ENCODE results near the gene MYL3. TPM values are rescaled to one million over a fixed set of nuclear protein-coding genes. Genes with fewer than 3 reads are reported as not detected.

The MYL3 gene
- total RNA-seq, 1 donor from 2014 or later, result not detected

- intact Hi-C loops (cut with micrococcal nuclease), result no loop called here
Measured at GRCh38 chr3:46885612-46886011, 22.4 kb upstream of the MYL3 start.

GRCh38 chr3:46884929-46885328 lies 21.7 kb upstream of the MYL3 start:
- Mint-ChIP-seq H3K4me3 (ENCODE audit: low read depth) (no peak overlapping the region), H3K9me3 (no peaks in the 10 kb centered on the region), H3K36me3 (ENCODE audit: low read depth) (no peaks in the 10 kb centered on the region), H3K27me3 (ENCODE audit: low read depth) (peaks cover 47% of the 10 kb centered on the region), H3K4me1 (ENCODE audit: low read depth) (peaks cover 6% of the 10 kb centered on the region), H3K27ac (no peak overlapping the region)
- no peak for DNase-seq (ENCODE audit: low spot score)
- intact Hi-C loops (cut with micrococcal nuclease), result no loop called here

More at GRCh38 chr3:46885612-46886011, 22.4 kb upstream of the MYL3 start:
- DNase-seq (ENCODE audit: low spot score), result no peak
- H3K9me3 Mint-ChIP-seq, result no peaks in the 10 kb centered on the region
- H3K4me1 Mint-ChIP-seq (ENCODE audit: low read depth), result peaks cover 6% of the 10 kb centered on the region
- H3K27me3 Mint-ChIP-seq (ENCODE audit: low read depth), result peaks cover 44% of the 10 kb centered on the region
- no peaks in the 10 kb centered on the region for H3K36me3 Mint-ChIP-seq (ENCODE audit: low read depth)
- no peak overlapping the region for H3K4me3 Mint-ChIP-seq (ENCODE audit: low read depth)
- no peak overlapping the region for H3K27ac Mint-ChIP-seq

GRCh38 chr3:46884427-46884826 lies 21.2 kb upstream of the MYL3 start:
- no peak overlapping the region for H3K27ac Mint-ChIP-seq
- no peak overlapping the region for H3K4me3 Mint-ChIP-seq (ENCODE audit: low read depth)
- peaks cover 50% of the 10 kb centered on the region for H3K27me3 Mint-ChIP-seq (ENCODE audit: low read depth)
- intact Hi-C loops (cut with micrococcal nuclease), result no loop called here
- H3K4me1 Mint-ChIP-seq (ENCODE audit: low read depth), result peaks cover 6% of the 10 kb centered on the region
- no peaks in the 10 kb centered on the region for H3K9me3 Mint-ChIP-seq
- H3K36me3 Mint-ChIP-seq (ENCODE audit: low read depth), result no peaks in the 10 kb centered on the region
- DNase-seq (ENCODE audit: low spot score), result no peak

- H3K36me3 Mint-ChIP-seq (ENCODE audit: low read depth), result no peaks in the 10 kb centered on the region
- intact Hi-C loops (cut with micrococcal nuclease), result no loop called here
- no peaks in the 10 kb centered on the region for H3K9me3 Mint-ChIP-seq
- H3K4me3 Mint-ChIP-seq (ENCODE audit: low read depth), result peak overlapping the region; percentile 3
- H3K27me3 Mint-ChIP-seq (ENCODE audit: low read depth), result peaks cover 56% of the 10 kb centered on the region
- H3K4me1 Mint-ChIP-seq (ENCODE audit: low read depth), result peaks cover 6% of the 10 kb centered on the region
- no peak overlapping the region for H3K27ac Mint-ChIP-seq
- DNase-seq (ENCODE audit: low spot score), result no peak
Measured at GRCh38 chr3:46883830-46884185, 20.6 kb upstream of the MYL3 start.

GRCh38 chr3:46883054-46883829 lies 20.0 kb upstream of the MYL3 start:
- Mint-ChIP-seq H3K4me3 (ENCODE audit: low read depth) (no peak overlapping the region), H3K9me3 (no peaks in the 10 kb centered on the region), H3K27me3 (ENCODE audit: low read depth) (peaks cover 56% of the 10 kb centered on the region), H3K27ac (no peak overlapping the region), H3K36me3 (ENCODE audit: low read depth) (no peaks in the 10 kb centered on the region), H3K4me1 (ENCODE audit: low read depth) (peaks cover 6% of the 10 kb centered on the region)
- no peak for DNase-seq (ENCODE audit: low spot score)
- intact Hi-C loops (cut with micrococcal nuclease), result no loop called here

GRCh38 chr3:46882377-46883053 lies 19.3 kb upstream of the MYL3 start:
- peaks cover 49% of the 10 kb centered on the region for H3K27me3 Mint-ChIP-seq (ENCODE audit: low read depth)
- intact Hi-C loops (cut with micrococcal nuclease), result no loop called here
- no peaks in the 10 kb centered on the region for H3K36me3 Mint-ChIP-seq (ENCODE audit: low read depth)
- no peaks in the 10 kb centered on the region for H3K9me3 Mint-ChIP-seq
- peaks cover 6% of the 10 kb centered on the region for H3K4me1 Mint-ChIP-seq (ENCODE audit: low read depth)
- peak overlapping the region; percentile 42 for H3K4me3 Mint-ChIP-seq (ENCODE audit: low read depth)
- no peak for DNase-seq (ENCODE audit: low spot score)
- H3K27ac Mint-ChIP-seq, result no peak overlapping the region

- H3K4me1 Mint-ChIP-seq (ENCODE audit: low read depth), result peaks cover 6% of the 10 kb centered on the region
- H3K4me3 Mint-ChIP-seq (ENCODE audit: low read depth), result peak overlapping the region; percentile 21
- H3K27me3 Mint-ChIP-seq (ENCODE audit: low read depth), result peaks cover 48% of the 10 kb centered on the region
- H3K9me3 Mint-ChIP-seq, result no peaks in the 10 kb centered on the region
- H3K36me3 Mint-ChIP-seq (ENCODE audit: low read depth), result no peaks in the 10 kb centered on the region
- no peak overlapping the region for H3K27ac Mint-ChIP-seq
- intact Hi-C loops (cut with micrococcal nuclease), result no loop called here
- no peak for DNase-seq (ENCODE audit: low spot score)
Measured at GRCh38 chr3:46881596-46882376, 18.5 kb upstream of the MYL3 start.

GRCh38 chr3:46880884-46881595 lies 17.8 kb upstream of the MYL3 start:
- Mint-ChIP-seq H3K36me3 (ENCODE audit: low read depth) (no peaks in the 10 kb centered on the region), H3K27ac (no peak overlapping the region), H3K27me3 (ENCODE audit: low read depth) (peaks cover 48% of the 10 kb centered on the region), H3K4me1 (ENCODE audit: low read depth) (peaks cover 6% of the 10 kb centered on the region), H3K9me3 (no peaks in the 10 kb centered on the region), H3K4me3 (ENCODE audit: low read depth) (peak overlapping the region; percentile 47)
- intact Hi-C loops (cut with micrococcal nuclease), result no loop called here
- no peak for DNase-seq (ENCODE audit: low spot score)

GRCh38 chr3:46878781-46879436 lies 15.7 kb upstream of the MYL3 start:
- intact Hi-C loops (cut with micrococcal nuclease), result no loop called here
- H3K9me3 Mint-ChIP-seq, result no peaks in the 10 kb centered on the region
- H3K27ac Mint-ChIP-seq, result no peak overlapping the region
- H3K27me3 Mint-ChIP-seq (ENCODE audit: low read depth), result peaks cover 41% of the 10 kb centered on the region
- peaks cover 1% of the 10 kb centered on the region for H3K4me1 Mint-ChIP-seq (ENCODE audit: low read depth)
- H3K36me3 Mint-ChIP-seq (ENCODE audit: low read depth), result no peaks in the 10 kb centered on the region
- DNase-seq (ENCODE audit: low spot score), result no peak
- H3K4me3 Mint-ChIP-seq (ENCODE audit: low read depth), result no peak overlapping the region

- no peaks in the 10 kb centered on the region for H3K36me3 Mint-ChIP-seq (ENCODE audit: low read depth)
- intact Hi-C loops (cut with micrococcal nuclease), result no loop called here
- peaks cover 7% of the 10 kb centered on the region for H3K4me1 Mint-ChIP-seq (ENCODE audit: low read depth)
- H3K27me3 Mint-ChIP-seq (ENCODE audit: low read depth), result peaks cover 38% of the 10 kb centered on the region
- H3K9me3 Mint-ChIP-seq, result no peaks in the 10 kb centered on the region
- H3K27ac Mint-ChIP-seq, result no peak within 1 kb of the TSS
- no peak within 1 kb of the TSS for H3K4me3 Mint-ChIP-seq (ENCODE audit: low read depth)
- no peak for DNase-seq (ENCODE audit: low spot score)
Measured at GRCh38 chr3:46877406-46878125, 14.3 kb upstream of the MYL3 start, which contains the start of gene PTH1R. Gene PTH1R (plus strand): TSS chr3:46877721. CDS start chr3:46883560, 5,839 bp downstream.

GRCh38 chr3:46876313-46877300 lies 13.4 kb upstream of the MYL3 start:
- intact Hi-C loops (cut with micrococcal nuclease), result no loop called here
- Mint-ChIP-seq H3K4me3 (ENCODE audit: low read depth) (no peak overlapping the region), H3K9me3 (no peaks in the 10 kb centered on the region), H3K4me1 (ENCODE audit: low read depth) (peaks cover 7% of the 10 kb centered on the region), H3K27me3 (ENCODE audit: low read depth) (peaks cover 36% of the 10 kb centered on the region), H3K27ac (no peak overlapping the region), H3K36me3 (ENCODE audit: low read depth) (no peaks in the 10 kb centered on the region)
- no peak for DNase-seq (ENCODE audit: low spot score)
